HL-60 (cell line): ENCODE data around the gene MAP2K5.

ENCODE experiments used
- DNase-seq, 2 experiments: peaks; one replicate each; pipeline ENCODE4 v3.0.0-alpha.2; 2010 to 2020; ENCODE audit warnings: low read depth in 1 of 2, low spot score in 1 of 2
- H3K27ac ChIP-seq: fragments of 250-450 bp; sonication (Bioruptor Pico); replicated peaks from 2 replicates; pipeline ENCODE4 v1.5.1; 2020; ENCODE audit warnings: mild to moderate bottlenecking, moderate library complexity
- H3K27me3 ChIP-seq: fragments of 250-450 bp; sonication (Bioruptor Pico); 2 replicates; pipeline ENCODE4 v1.5.1; 2021; ENCODE audit warnings: mild to moderate bottlenecking, moderate library complexity; ENCODE audit not compliant: insufficient read depth, poor library complexity, severe bottlenecking
- H3K4me3 ChIP-seq: replicated peaks from 2 replicates; pipeline ENCODE4 v1.5.1; 2011; ENCODE audit warnings: mild to moderate bottlenecking, control low read depth, low read length; ENCODE audit not compliant: insufficient read depth
- GABPA ChIP-seq: IDR thresholded peaks from 2 replicates; pipeline ENCODE4 v1.6.1; 2012; ENCODE audit warnings: low read depth
- POLR2AphosphoS5 ChIP-seq: IDR thresholded peaks from 2 replicates; pipeline ENCODE4 v1.6.1; 2012; ENCODE audit warnings: low read depth
- SPI1 ChIP-seq: IDR thresholded peaks from 2 replicates; pipeline ENCODE4 v1.6.1; 2012; ENCODE audit warnings: low read depth, mild to moderate bottlenecking, borderline replicate concordance
- TF ChIP-seq, protein P1 (sequence below): IDR thresholded peaks from 2 replicates; pipeline ENCODE4 v1.6.1; 2012; ENCODE audit warnings: low read depth; ENCODE audit not compliant: insufficient replicate concordance
- TF ChIP-seq, protein P2 (sequence below): IDR thresholded peaks from one replicate; pipeline ENCODE4 v1.5.1; 2011; ENCODE audit warnings: low read length, control low read depth, inconsistent platforms; ENCODE audit not compliant: insufficient read depth

The MAP2K5 gene

DNA sequence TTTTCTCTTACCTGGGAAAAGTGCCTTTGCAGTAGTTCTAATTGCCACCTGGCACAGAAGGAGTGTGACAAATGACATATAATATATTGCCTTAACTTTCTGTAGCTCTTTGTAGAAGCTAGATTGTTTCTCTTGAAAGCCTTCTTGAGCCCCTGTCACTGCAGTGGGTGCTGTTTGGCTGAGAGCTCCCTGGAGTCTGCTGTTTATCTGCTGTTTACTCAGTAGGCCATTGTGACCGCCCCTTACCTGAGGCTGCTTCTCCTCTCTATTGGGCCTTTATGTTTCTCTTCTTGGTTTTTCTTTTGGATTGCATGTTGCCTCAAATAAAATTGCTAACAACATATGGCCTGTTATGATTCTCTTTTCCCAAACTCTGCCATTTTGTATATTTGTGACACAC, 16.7 kb downstream of the MAP2K5 start:
- no peak for DNase-seq

DNA sequence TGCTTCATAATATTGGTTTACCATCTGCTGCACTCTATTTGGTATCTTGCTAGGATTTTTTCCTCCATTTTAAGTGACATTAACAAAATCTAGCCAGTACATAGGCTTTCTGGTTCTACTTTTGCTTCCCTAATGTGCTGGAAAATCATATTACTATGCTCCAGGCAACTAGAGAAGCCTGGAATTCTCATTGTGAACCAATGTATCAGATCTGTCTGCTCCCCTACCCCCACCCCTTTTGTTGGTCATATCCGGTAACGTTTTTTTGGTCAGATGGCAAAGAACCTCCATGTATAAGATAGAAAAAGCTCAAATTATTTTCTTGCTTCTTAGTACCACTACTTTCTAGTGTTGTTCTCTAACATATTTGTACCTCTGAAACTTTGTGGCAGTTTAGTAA, 17.1 kb downstream of the MAP2K5 start:
- Histone ChIP-seq H3K27ac (no peak overlapping the region), H3K4me3 (no peak overlapping the region), H3K27me3 (no peaks in the 10 kb centered on the region)
- no peak for DNase-seq
- TF ChIP-seq GABPA (no peak), SPI1 (no peak), POLR2AphosphoS5 (no peak)
- TF ChIP-seq, protein P1, sequence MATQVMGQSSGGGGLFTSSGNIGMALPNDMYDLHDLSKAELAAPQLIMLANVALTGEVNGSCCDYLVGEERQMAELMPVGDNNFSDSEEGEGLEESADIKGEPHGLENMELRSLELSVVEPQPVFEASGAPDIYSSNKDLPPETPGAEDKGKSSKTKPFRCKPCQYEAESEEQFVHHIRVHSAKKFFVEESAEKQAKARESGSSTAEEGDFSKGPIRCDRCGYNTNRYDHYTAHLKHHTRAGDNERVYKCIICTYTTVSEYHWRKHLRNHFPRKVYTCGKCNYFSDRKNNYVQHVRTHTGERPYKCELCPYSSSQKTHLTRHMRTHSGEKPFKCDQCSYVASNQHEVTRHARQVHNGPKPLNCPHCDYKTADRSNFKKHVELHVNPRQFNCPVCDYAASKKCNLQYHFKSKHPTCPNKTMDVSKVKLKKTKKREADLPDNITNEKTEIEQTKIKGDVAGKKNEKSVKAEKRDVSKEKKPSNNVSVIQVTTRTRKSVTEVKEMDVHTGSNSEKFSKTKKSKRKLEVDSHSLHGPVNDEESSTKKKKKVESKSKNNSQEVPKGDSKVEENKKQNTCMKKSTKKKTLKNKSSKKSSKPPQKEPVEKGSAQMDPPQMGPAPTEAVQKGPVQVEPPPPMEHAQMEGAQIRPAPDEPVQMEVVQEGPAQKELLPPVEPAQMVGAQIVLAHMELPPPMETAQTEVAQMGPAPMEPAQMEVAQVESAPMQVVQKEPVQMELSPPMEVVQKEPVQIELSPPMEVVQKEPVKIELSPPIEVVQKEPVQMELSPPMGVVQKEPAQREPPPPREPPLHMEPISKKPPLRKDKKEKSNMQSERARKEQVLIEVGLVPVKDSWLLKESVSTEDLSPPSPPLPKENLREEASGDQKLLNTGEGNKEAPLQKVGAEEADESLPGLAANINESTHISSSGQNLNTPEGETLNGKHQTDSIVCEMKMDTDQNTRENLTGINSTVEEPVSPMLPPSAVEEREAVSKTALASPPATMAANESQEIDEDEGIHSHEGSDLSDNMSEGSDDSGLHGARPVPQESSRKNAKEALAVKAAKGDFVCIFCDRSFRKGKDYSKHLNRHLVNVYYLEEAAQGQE, result no peak
- TF ChIP-seq, protein P2, sequence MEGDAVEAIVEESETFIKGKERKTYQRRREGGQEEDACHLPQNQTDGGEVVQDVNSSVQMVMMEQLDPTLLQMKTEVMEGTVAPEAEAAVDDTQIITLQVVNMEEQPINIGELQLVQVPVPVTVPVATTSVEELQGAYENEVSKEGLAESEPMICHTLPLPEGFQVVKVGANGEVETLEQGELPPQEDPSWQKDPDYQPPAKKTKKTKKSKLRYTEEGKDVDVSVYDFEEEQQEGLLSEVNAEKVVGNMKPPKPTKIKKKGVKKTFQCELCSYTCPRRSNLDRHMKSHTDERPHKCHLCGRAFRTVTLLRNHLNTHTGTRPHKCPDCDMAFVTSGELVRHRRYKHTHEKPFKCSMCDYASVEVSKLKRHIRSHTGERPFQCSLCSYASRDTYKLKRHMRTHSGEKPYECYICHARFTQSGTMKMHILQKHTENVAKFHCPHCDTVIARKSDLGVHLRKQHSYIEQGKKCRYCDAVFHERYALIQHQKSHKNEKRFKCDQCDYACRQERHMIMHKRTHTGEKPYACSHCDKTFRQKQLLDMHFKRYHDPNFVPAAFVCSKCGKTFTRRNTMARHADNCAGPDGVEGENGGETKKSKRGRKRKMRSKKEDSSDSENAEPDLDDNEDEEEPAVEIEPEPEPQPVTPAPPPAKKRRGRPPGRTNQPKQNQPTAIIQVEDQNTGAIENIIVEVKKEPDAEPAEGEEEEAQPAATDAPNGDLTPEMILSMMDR, result no peak

More for the DNA sequence above, 16.7 kb downstream of the MAP2K5 start:
- Histone ChIP-seq H3K4me3 (no peak overlapping the region), H3K27me3 (no peaks in the 10 kb centered on the region), H3K27ac (no peak overlapping the region)
- TF ChIP-seq, protein P2, result no peak
- TF ChIP-seq, protein P1, result no peak
- no peak for TF ChIP-seq GABPA
- no peak for TF ChIP-seq SPI1
- no peak for TF ChIP-seq POLR2AphosphoS5

DNA sequence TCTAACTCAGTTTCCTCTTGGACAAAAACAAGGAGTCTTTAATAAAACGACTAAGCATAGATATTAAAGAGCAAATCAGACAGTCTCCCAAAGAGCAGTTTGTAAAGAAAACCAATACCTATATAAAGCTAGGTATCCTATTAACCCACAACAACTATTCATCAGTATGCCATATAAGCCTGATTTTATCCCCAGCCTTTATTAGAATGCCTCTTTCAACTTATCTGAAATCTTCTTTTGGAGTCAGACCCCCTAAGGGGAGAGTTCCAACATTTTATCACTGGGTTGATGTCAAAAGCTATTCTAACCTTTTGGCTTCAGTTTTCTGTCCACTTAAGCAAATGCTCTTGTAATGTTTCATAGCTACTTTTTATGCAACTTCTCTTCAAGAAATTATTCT, 17.8 kb downstream of the MAP2K5 start:
- H3K27me3 ChIP-seq, result no peaks in the 10 kb centered on the region
- no peak overlapping the region for H3K27ac ChIP-seq
- TF ChIP-seq, protein P1, result no peak
- TF ChIP-seq GABPA (no peak), POLR2AphosphoS5 (no peak)
- TF ChIP-seq, protein P2, result no peak
- H3K4me3 ChIP-seq, result no peak overlapping the region
- DNase-seq, result no peak
